Fibroblast of lung (primary cell): Measurements from ENCODE around the gene CCDC69. TPM values are rescaled to one million over a fixed set of nuclear protein-coding genes. Genes with fewer than 3 reads are reported as not detected.
A peak's percentile ranks its signal among the peaks of the same experiment; 100 is the strongest.
"Not testable (repeated sequence)": the region's sequence is repeated elsewhere in the genome, so short reads cannot be mapped to it uniquely, and the experiment has no call there.

Source experiments
- DNase-seq, 2 donors: peaks; one replicate each; pipeline versions ENCODE4 v3.0.0 to v3.0.0-alpha.2; 2010; ENCODE audit warnings: low read depth in 2 of 2
- H2AFZ ChIP-seq: 2 replicates; pipeline ENCODE4 v1.5.1; 2012; ENCODE audit warnings: low read length, control low read depth, inconsistent platforms
- H3K27ac ChIP-seq: 2 replicates; pipeline ENCODE4 v1.5.1; 2011; ENCODE audit warnings: low read length, control low read depth; ENCODE audit not compliant: insufficient read depth
- H3K27me3 ChIP-seq: 2 replicates; pipeline ENCODE4 v1.5.1; 2011; ENCODE audit warnings: mild to moderate bottlenecking, low read length; ENCODE audit not compliant: control insufficient read depth, insufficient read depth
- H3K36me3 ChIP-seq: 2 replicates; pipeline ENCODE4 v1.5.1; 2011; ENCODE audit warnings: low read length; ENCODE audit not compliant: control insufficient read depth, insufficient read depth
- H3K4me1 ChIP-seq: 2 replicates; pipeline ENCODE4 v1.5.1; 2011; ENCODE audit warnings: low read length; ENCODE audit not compliant: control insufficient read depth, insufficient read depth; ENCODE audit errors: extremely low read depth
- H3K4me2 ChIP-seq: 2 replicates; pipeline ENCODE4 v1.5.1; 2011; ENCODE audit warnings: low read length, control low read depth; ENCODE audit not compliant: insufficient read depth; ENCODE audit errors: extremely low read depth
- H3K4me3 ChIP-seq, 4 experiments: fragments of 200-600 bp in 1 of 4; sonication (generic) in 1 of 4; replicated peaks in 1 of 4; 2 replicates each; pipeline ENCODE4 v1.5.1; 2011 to 2016; ENCODE audit warnings: low read length in 4 of 4, low read depth in 3 of 4, mild to moderate bottlenecking in 3 of 4, control low read depth in 2 of 4, inconsistent platforms in 1 of 4, mixed read lengths in 1 of 4; ENCODE audit not compliant: insufficient read depth in 1 of 4; ENCODE audit errors: control extremely low read depth in 1 of 4
- H3K79me2 ChIP-seq: 2 replicates; pipeline ENCODE4 v1.5.1; 2012; ENCODE audit warnings: mild to moderate bottlenecking, low read length, inconsistent platforms; ENCODE audit not compliant: control insufficient read depth, insufficient read depth
- H3K9ac ChIP-seq: 2 replicates; pipeline ENCODE4 v1.5.1; 2011; ENCODE audit warnings: mild to moderate bottlenecking, low read length, control low read depth; ENCODE audit not compliant: insufficient read depth
- H3K9me3 ChIP-seq: 2 replicates; pipeline ENCODE4 v1.5.1; 2012; ENCODE audit warnings: low read depth, low read length; ENCODE audit not compliant: control insufficient read depth, insufficient read depth
- H4K20me1 ChIP-seq: 2 replicates; pipeline ENCODE4 v1.5.1; 2011; ENCODE audit warnings: low read length; ENCODE audit not compliant: control insufficient read depth, insufficient read depth; ENCODE audit errors: extremely low read depth
- CTCF ChIP-seq, 2 donors: IDR thresholded peaks in 1 of 2; conservative IDR thresholded peaks in 1 of 2; 1 replicate in 1 of 2; 2 replicates in 1 of 2; pipeline ENCODE4 v1.5.1; 2011 to 2012; ENCODE audit warnings: low read length in 2 of 2, control low read depth in 1 of 2, inconsistent platforms in 1 of 2, low read depth in 1 of 2, mild to moderate bottlenecking in 1 of 2
- EZH2 ChIP-seq: IDR thresholded peaks from 2 replicates; pipeline ENCODE4 v1.5.1; 2012; ENCODE audit warnings: low read length, control low read depth, mild to moderate bottlenecking; ENCODE audit errors: missing control alignments
- polyA plus RNA-seq, 2 donors: library from polyadenylated mRNA; depleted of rRNA in 1 of 2; stranded (reverse) in 1 of 2; unstranded in 1 of 2; fragments of >200 nt; gene quantifications; 2 replicates each; pipeline ENCODE4 v1.2.1, GENCODE V29; 2011 to 2012; ENCODE audit warnings: missing spikeins in 1 of 2
- total RNA-seq: library from RNA; depleted of rRNA; stranded (reverse); fragments of >200 nt; gene quantifications from 2 replicates; pipeline ENCODE4 v1.2.1, GENCODE V29; 2014

The CCDC69 gene
- total and polyA plus RNA-seq, 2 donors (not counting 1 experiment from before 2014, with no cell fraction given): 1.5 to 4.0 TPM

- TF ChIP-seq EZH2: no peak
- no peak for TF ChIP-seq CTCF (conservative IDR thresholded peaks at IDR 0.05 in 1 of 2, IDR thresholded peaks at IDR 0.05 in 1 of 2; ENCODE audit: low read depth in 1 of 2, low read length in 2 of 2)
- H4K20me1 ChIP-seq: no peaks in the 10 kb centered on the region
- H3K4me1 ChIP-seq: no peaks in the 10 kb centered on the region
- no peak overlapping the region for H3K9ac ChIP-seq
- DNase-seq: no peak
- peaks cover 5% of the 10 kb centered on the region for H3K27me3 ChIP-seq
- H3K4me2 ChIP-seq: no peak overlapping the region
- H2AFZ ChIP-seq: no peak overlapping the region
- no peak overlapping the region for H3K27ac ChIP-seq
- no peaks in the 10 kb centered on the region for H3K9me3 ChIP-seq
- no peaks in the 10 kb centered on the region for H3K36me3 ChIP-seq
- no peaks in the 10 kb centered on the region for H3K79me2 ChIP-seq
- H3K4me3 ChIP-seq: no peak overlapping the region
Observed at GRCh38 chr5:151236888-151237287, 13.0 kb upstream of the CCDC69 start.

GRCh38 chr5:151235239-151235571, 11.3 kb upstream of the CCDC69 start:
- H3K36me3 ChIP-seq, H4K20me1 ChIP-seq, H2AFZ ChIP-seq, H3K9ac ChIP-seq, H3K4me2 ChIP-seq, DNase-seq, H3K4me1 ChIP-seq, H3K79me2 ChIP-seq, H3K4me3 ChIP-seq, H3K27ac ChIP-seq, H3K9me3 ChIP-seq: not testable (repeated sequence)
- peaks cover 12% of the 10 kb centered on the region for H3K27me3 ChIP-seq

GRCh38 chr5:151234476-151235238, 10.8 kb upstream of the CCDC69 start:
- no peaks in the 10 kb centered on the region for H3K79me2 ChIP-seq
- peaks cover 14% of the 10 kb centered on the region for H3K27me3 ChIP-seq
- H3K4me3 ChIP-seq: no peak overlapping the region
- H3K36me3 ChIP-seq: no peaks in the 10 kb centered on the region
- no peaks in the 10 kb centered on the region for H3K4me1 ChIP-seq
- H3K9ac ChIP-seq: no peak overlapping the region
- no peak overlapping the region for H3K4me2 ChIP-seq
- no peak for TF ChIP-seq CTCF (conservative IDR thresholded peaks at IDR 0.05 in 1 of 2, IDR thresholded peaks at IDR 0.05 in 1 of 2; ENCODE audit: low read depth in 1 of 2, low read length in 2 of 2)
- TF ChIP-seq EZH2: no peak
- DNase-seq: peak; percentile 25 to 72
- no peak overlapping the region for H2AFZ ChIP-seq
- H3K9me3 ChIP-seq: no peaks in the 10 kb centered on the region
- no peaks in the 10 kb centered on the region for H4K20me1 ChIP-seq
- no peak overlapping the region for H3K27ac ChIP-seq
